HS-5 (cell line): Measurements from ENCODE around the gene CAMK1G.

Experiments used
- DNase-seq: peaks from one replicate; pipeline ENCODE4 v3.0.0-alpha.2; 2012; ENCODE audit warnings: low read depth

The CAMK1G gene

GRCh38 chr1:209619696-209620486 lies 36.4 kb downstream of the CAMK1G start:
- DNase-seq: no peak

- DNase-seq: no peak
Measured at GRCh38 chr1:209620487-209620884, 37.0 kb downstream of the CAMK1G start.

GRCh38 chr1:209621286-209621685 lies 37.8 kb downstream of the CAMK1G start:
- DNase-seq: no peak

GRCh38 chr1:209621741-209622655 lies 38.5 kb downstream of the CAMK1G start:
- no peak for DNase-seq

GRCh38 chr1:209622841-209623829 lies 39.6 kb downstream of the CAMK1G start:
- no peak for DNase-seq

GRCh38 chr1:209624558-209625549 lies 41.3 kb downstream of the CAMK1G start:
- DNase-seq: no peak

GRCh38 chr1:209625791-209626285 lies 42.3 kb downstream of the CAMK1G start:
- no peak for DNase-seq

GRCh38 chr1:209626346-209627026 lies 43.0 kb downstream of the CAMK1G start:
- no peak for DNase-seq

- no peak for DNase-seq
Measured at GRCh38 chr1:209627027-209627731, 43.7 kb downstream of the CAMK1G start.

GRCh38 chr1:209627732-209628196 lies 44.2 kb downstream of the CAMK1G start:
- no peak for DNase-seq

GRCh38 chr1:209628618-209629299 lies 45.2 kb downstream of the CAMK1G start:
- no peak for DNase-seq

- no peak for DNase-seq
Measured at GRCh38 chr1:209629621-209630382, 46.3 kb downstream of the CAMK1G start.

- no peak for DNase-seq
Measured at GRCh38 chr1:209630383-209631225, 47.1 kb downstream of the CAMK1G start.

- peak; percentile 46 for DNase-seq
Measured at GRCh38 chr1:209633335-209633997, 50.0 kb downstream of the CAMK1G start.

- no peak for DNase-seq
Measured at GRCh38 chr1:209634005-209634737, 50.7 kb downstream of the CAMK1G start.
